HCT116 (cell line): ENCODE data around the gene COL15A1. TPM values are rescaled to one million over a fixed set of nuclear protein-coding genes. Genes with fewer than 3 reads are reported as not detected.

Experiments
- ATAC-seq: fragments of 200-7000 bp; cut with Tn5 transposase; 2 replicates; pipeline ENCODE4 v1.9.1; 2020; ENCODE audit warnings: mild to moderate bottlenecking, moderate library complexity
- BruUV-seq: library from RNA; stranded (reverse); fragments of 400-500 nt; replicated peaks from 2 replicates; lab custom pipeline; 2021; lab: Mats Ljungman, UMichigan
- CTCF ChIA-PET: fragments of 300-600 bp; sonication (Branson Sonifier 250); formaldehyde crosslinking; loops from one replicate; lab custom pipeline; 2021; ENCODE audit warnings: antibody characterized with exemption; lab: Charles Lee
- POLR2A ChIA-PET: fragments of 300-600, 350-600 bp; sonication (Branson Sonifier 250); formaldehyde crosslinking; loops from one replicate; lab custom pipeline; 2021; ENCODE audit warnings: antibody characterized with exemption; lab: Charles Lee
- RAD21 ChIA-PET, 2 experiments: fragments of 300-600 bp; sonication (Branson Sonifier 250); formaldehyde crosslinking; loops; one replicate each; lab custom pipeline; 2023; ENCODE audit warnings: low total read pairs in 2 of 2; ENCODE audit not compliant: uncharacterized antibody in 2 of 2, unreplicated experiment in 2 of 2, low non-redundant PET in 1 of 2; lab: Charles Lee
- DNase-seq: peaks from one replicate; pipeline ENCODE4 v3.0.0-alpha.2; 2010; ENCODE audit warnings: low read depth, low spot score
- H2AFZ ChIP-seq: fragments of 200-600 bp; shearing (Covaris generic), sonication (generic); 2 replicates; pipeline ENCODE4 v1.6.1; 2017; ENCODE audit warnings: low read depth, mixed run types, mixed read lengths, antibody characterized with exemption, low read length; ENCODE audit not compliant: poor library complexity, severe bottlenecking
- H3K27ac ChIP-seq: 2 replicates; pipeline ENCODE4 v1.5.1; 2012; ENCODE audit warnings: low read depth, low read length
- H3K27me3 ChIP-seq: fragments of 200-600 bp; sonication (generic); 2 replicates; pipeline ENCODE4 v1.6.1; 2016; ENCODE audit warnings: mixed run types, low read length, mixed read lengths; ENCODE audit not compliant: insufficient read depth
- H3K36me3 ChIP-seq, 2 experiments: fragments of 200-500 bp in 1 of 2; fragments of 200-600 bp in 1 of 2; sonication (Bioruptor generic) in 1 of 2; sonication (generic) in 1 of 2; 2 replicates each; pipeline versions ENCODE4 v1.5.1 to v1.6.1; 2014 to 2016; ENCODE audit warnings: low read length in 2 of 2, inconsistent platforms in 1 of 2, mixed read lengths in 1 of 2, mixed run types in 1 of 2; ENCODE audit not compliant: insufficient read depth in 2 of 2, control insufficient read depth in 1 of 2
- H3K4me1 ChIP-seq, 2 experiments: fragments of 200-600 bp in 1 of 2; sonication (generic) in 1 of 2; 2 replicates each; pipeline versions ENCODE4 v1.5.1 to v1.6.1; 2012 to 2017; ENCODE audit warnings: low read length in 2 of 2, inconsistent platforms in 1 of 2, mild to moderate bottlenecking in 1 of 2, mixed read lengths in 1 of 2, mixed run types in 1 of 2, moderate library complexity in 1 of 2; ENCODE audit not compliant: insufficient read depth in 2 of 2, control insufficient read depth in 1 of 2
- H3K4me2 ChIP-seq: fragments of 200-600 bp; sonication (generic); 2 replicates; pipeline ENCODE4 v1.6.1; 2017; ENCODE audit warnings: mixed run types, low read length, mixed read lengths
- H3K4me3 ChIP-seq, 2 experiments: fragments of 200-600 bp in 1 of 2; sonication (generic) in 1 of 2; replicated peaks in 1 of 2; 2 replicates each; pipeline ENCODE4 v1.5.1; 2011 to 2016; ENCODE audit warnings: low read length in 2 of 2, control low read depth in 1 of 2, low read depth in 1 of 2, mild to moderate bottlenecking in 1 of 2, mixed read lengths in 1 of 2, mixed run types in 1 of 2
- H3K79me2 ChIP-seq: fragments of 200-600 bp; sonication (generic); 2 replicates; pipeline ENCODE4 v1.6.1; 2017; ENCODE audit warnings: mild to moderate bottlenecking, mixed run types, low read length, moderate library complexity, mixed read lengths; ENCODE audit not compliant: insufficient read depth
- H3K9ac ChIP-seq: fragments of 200-600 bp; sonication (generic); 2 replicates; pipeline ENCODE4 v1.6.1; 2016; ENCODE audit warnings: low read length, mixed read lengths
- H3K9me2 ChIP-seq: fragments of 200-600 bp; sonication (generic), shearing (Covaris generic); 2 replicates; pipeline ENCODE4 v1.6.1; 2017; ENCODE audit warnings: mixed run types, mild to moderate bottlenecking, moderate library complexity; ENCODE audit not compliant: insufficient read depth
- H3K9me3 ChIP-seq, 2 experiments: fragments of 200-500 bp in 1 of 2; fragments of 200-600 bp in 1 of 2; sonication (Bioruptor generic) in 1 of 2; sonication (generic) in 1 of 2; 2 replicates each; pipeline ENCODE4 v1.6.1; 2014 to 2017; ENCODE audit warnings: low read length in 2 of 2, mixed read lengths in 2 of 2, inconsistent platforms in 1 of 2, low read depth in 1 of 2, mild to moderate bottlenecking in 1 of 2, mixed run types in 1 of 2, moderate library complexity in 1 of 2; ENCODE audit not compliant: control insufficient read depth in 1 of 2, insufficient read depth in 1 of 2
- H4K20me1 ChIP-seq: fragments of 200-600 bp; sonication (generic), shearing (Covaris generic); 2 replicates; pipeline ENCODE4 v1.6.1; 2017; ENCODE audit warnings: mixed run types, mild to moderate bottlenecking, moderate library complexity; ENCODE audit not compliant: insufficient read depth
- CEBPB ChIP-seq: IDR thresholded peaks from 2 replicates; pipeline ENCODE4 v1.6.1; 2012; ENCODE audit warnings: low read depth
- EGR1 ChIP-seq: IDR thresholded peaks from 2 replicates; pipeline ENCODE4 v1.6.1; 2012; ENCODE audit warnings: low read depth
- FOSL1 ChIP-seq: IDR thresholded peaks from 2 replicates; pipeline ENCODE4 v1.6.1; 2012; ENCODE audit warnings: low read depth
- POLR2A ChIP-seq: IDR thresholded peaks from 2 replicates; pipeline ENCODE4 v1.7.0; 2011; ENCODE audit warnings: borderline replicate concordance; ENCODE audit not compliant: insufficient read depth, insufficient read length; ENCODE audit errors: extremely low read depth
- POLR2AphosphoS5 ChIP-seq: IDR thresholded peaks from 2 replicates; pipeline ENCODE4 v1.6.1; 2011; ENCODE audit warnings: mild to moderate bottlenecking, low read depth, low read length, moderate library complexity
- SIN3A ChIP-seq: IDR thresholded peaks from 2 replicates; pipeline ENCODE4 v1.6.1; 2012; ENCODE audit warnings: low read depth
- SP1 ChIP-seq: IDR thresholded peaks from 2 replicates; pipeline ENCODE4 v1.6.1; 2012; ENCODE audit warnings: low read depth
- YY1 ChIP-seq: IDR thresholded peaks from 2 replicates; pipeline ENCODE4 v1.6.1; 2011; ENCODE audit warnings: low read length, low read depth, moderate library complexity, mild to moderate bottlenecking; ENCODE audit not compliant: insufficient replicate concordance; ENCODE audit errors: extremely low read depth
- ZFX ChIP-seq: fragments of 450-650 bp; IDR thresholded peaks from 2 replicates; pipeline ENCODE4 v1.6.1; 2017
- ZNF274 ChIP-seq: fragments of 200-500 bp; sonication (Bioruptor generic); IDR thresholded peaks from 2 replicates; pipeline ENCODE4 v1.6.1; 2014; ENCODE audit warnings: mild to moderate bottlenecking, low read depth, low read length, inconsistent platforms
- intact Hi-C: fragments of 100-400 bp; cut with micrococcal nuclease; formaldehyde crosslinking; loops from 2 replicates; pipeline ENCODE4 v1.10.0; 2022
- total RNA-seq: library from RNA; stranded (reverse); gene quantifications from one replicate; pipeline ENCODE4 v1.2.1, GENCODE V29; 2021; ENCODE audit not compliant: unreplicated experiment
- TF ChIP-seq, protein P1 (sequence below): IDR thresholded peaks from 2 replicates; pipeline ENCODE4 v1.6.1; 2012

COL15A1 gene
- total RNA-seq, 1 experiment from 2014 or later = 0.15 TPM

DNA sequence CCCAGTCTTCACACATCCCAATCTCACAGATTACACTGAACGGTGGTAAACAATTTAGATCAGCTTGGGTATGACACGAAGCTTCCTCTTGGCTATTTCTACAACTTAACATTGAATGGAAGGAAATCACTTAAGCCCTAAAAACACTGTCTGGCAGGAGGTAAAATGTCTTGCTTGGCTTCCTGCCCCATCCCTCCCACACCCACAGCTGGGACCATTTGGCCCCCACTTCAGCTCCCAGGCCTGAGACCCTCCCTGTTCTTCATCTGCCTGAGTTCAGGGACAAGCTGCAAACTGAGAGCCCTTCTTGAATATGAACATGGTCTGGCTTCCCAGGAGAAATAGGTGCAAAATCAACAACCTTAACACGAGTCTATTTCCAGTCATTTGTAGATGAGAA lies 3.4 kb upstream of the COL15A1 start (continued):
- TF ChIP-seq, protein P1, sequence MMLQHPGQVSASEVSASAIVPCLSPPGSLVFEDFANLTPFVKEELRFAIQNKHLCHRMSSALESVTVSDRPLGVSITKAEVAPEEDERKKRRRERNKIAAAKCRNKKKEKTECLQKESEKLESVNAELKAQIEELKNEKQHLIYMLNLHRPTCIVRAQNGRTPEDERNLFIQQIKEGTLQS = no peak
- TF ChIP-seq ZNF274 (no peak), POLR2A (no peak), EGR1 (no peak), ZFX (no peak), YY1 (no peak), FOSL1 (no peak), SIN3A (no peak), SP1 (no peak), POLR2AphosphoS5 (no peak)

DNA sequence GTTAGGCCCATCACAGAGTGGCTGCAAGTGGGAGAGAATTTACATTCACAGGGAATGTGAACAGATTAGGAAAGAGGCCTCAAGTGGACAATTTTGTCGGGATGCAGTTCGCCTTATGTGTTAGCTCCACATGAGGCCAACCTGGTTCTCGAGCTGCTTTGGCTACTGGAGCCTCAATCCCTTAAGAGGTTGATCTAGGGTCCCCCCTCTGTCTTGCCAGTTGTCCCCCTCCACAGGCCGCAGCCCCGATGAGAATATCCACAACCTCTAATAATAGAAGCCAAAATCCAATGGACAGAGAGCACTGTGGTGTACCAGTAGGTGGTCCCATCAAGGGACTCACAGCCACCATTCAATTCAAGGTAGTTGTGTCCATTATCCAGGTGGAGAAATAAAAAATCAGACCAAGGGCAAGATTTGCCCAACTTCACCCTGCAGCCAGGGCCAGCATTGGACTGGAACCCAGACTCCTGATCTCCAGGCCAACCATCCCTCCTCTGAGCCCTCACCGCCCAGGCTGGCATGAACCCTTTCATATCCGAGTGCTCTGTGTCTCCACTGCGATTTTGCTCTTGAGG lies 1.7 kb upstream of the COL15A1 start:
- ChIA-PET RAD21 (no interaction called here), POLR2A (no interaction called here), CTCF (no interaction called here)
- ATAC-seq = no peak
- Histone ChIP-seq H3K9me2 (no peaks in the 10 kb centered on the region), H4K20me1 (no peaks in the 10 kb centered on the region), H2AFZ (no peak overlapping the region), H3K36me3 (no peaks in the 10 kb centered on the region), H3K79me2 (no peaks in the 10 kb centered on the region), H3K4me1 (no peaks in the 10 kb centered on the region), H3K9me3 (no peaks in the 10 kb centered on the region), H3K4me3 (no peak overlapping the region), H3K27me3 (peaks cover 11% of the 10 kb centered on the region; the same call in 1 of the 2 replicates), H3K27ac (no peak overlapping the region)
- intact Hi-C loops = no loop called here
- BruUV-seq = no TSS peak
- DNase-seq = no peak
- TF ChIP-seq CEBPB = no peak
- no peak for TF ChIP-seq SIN3A
- TF ChIP-seq, all 23 proteins: peak for 0
- Histone ChIP-seq H3K9ac (no peak overlapping the region), H3K4me2 (no peak overlapping the region)
